Esophagus muscularis mucosa (tissue), 3 donors: ENCODE measurements around the gene CIITA.

Experiments used
- CTCF ChIP-seq, 3 experiments: fragments of 200-600 bp in 2 of 3; fragments of 450-650 bp in 1 of 3; sonication (generic) in 2 of 3; IDR thresholded peaks; one replicate each; pipeline ENCODE4 v1.5.1; 2017 to 2019; ENCODE audit warnings: antibody characterized with exemption in 3 of 3, mild to moderate bottlenecking in 2 of 3, moderate library complexity in 1 of 3
- POLR2A ChIP-seq: fragments of 450-650 bp; IDR thresholded peaks from one replicate; pipeline ENCODE4 v1.6.1; 2017; ENCODE audit warnings: antibody characterized with exemption, moderate library complexity, mild to moderate bottlenecking, low read depth
- POLR2AphosphoS5 ChIP-seq, 2 donors: sonication (generic); formaldehyde crosslinking; IDR thresholded peaks; one replicate each; pipeline ENCODE4 v1.6.1; 2017; ENCODE audit warnings: antibody characterized with exemption in 2 of 2

- TF ChIP-seq POLR2AphosphoS5 (IDR thresholded peaks at IDR 0.05) (peak in 1 of 2 donors; percentile 25), CTCF (IDR thresholded peaks at IDR 0.05) (no peak), POLR2A (no peak)
These were observed 1.9 kb downstream of the CIITA start for GRCh38 chr16:10878644-10879501.
